GM18508 (cell line): ENCODE measurements around the gene ARHGEF5.
"Not testable (repeated sequence)": the region's sequence is repeated elsewhere in the genome, so short reads cannot be mapped to it uniquely, and the experiment has no call there.

Experiments used
- ATAC-seq: cut with Tn5 transposase; IDR thresholded peaks from one replicate; pipeline ENCODE4 v1.9.1; 2021; ENCODE audit warnings: moderate number of reproducible peaks; ENCODE audit not compliant: insufficient read depth, unreplicated experiment

ARHGEF5 gene

DNA sequence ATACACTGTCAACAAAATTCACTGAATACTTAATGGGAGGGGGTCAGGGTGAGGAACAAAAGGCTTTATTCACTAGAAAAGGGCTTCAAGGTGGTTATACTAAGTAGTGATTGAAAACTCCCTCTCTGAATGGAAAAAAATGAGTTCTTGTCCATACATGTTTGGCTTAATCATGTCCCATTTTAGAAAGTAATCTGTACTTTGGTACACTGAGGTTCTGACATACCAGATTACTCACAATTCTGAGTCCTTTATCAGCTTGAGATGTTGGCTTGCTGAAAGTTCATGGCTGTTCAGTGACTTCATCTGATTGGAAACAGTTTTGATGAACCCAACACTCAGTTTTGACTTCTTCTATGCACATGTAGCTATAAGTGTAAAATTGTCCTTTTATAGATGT lies 61.1 kb downstream of the ARHGEF5 start:
- ATAC-seq = no peak

DNA sequence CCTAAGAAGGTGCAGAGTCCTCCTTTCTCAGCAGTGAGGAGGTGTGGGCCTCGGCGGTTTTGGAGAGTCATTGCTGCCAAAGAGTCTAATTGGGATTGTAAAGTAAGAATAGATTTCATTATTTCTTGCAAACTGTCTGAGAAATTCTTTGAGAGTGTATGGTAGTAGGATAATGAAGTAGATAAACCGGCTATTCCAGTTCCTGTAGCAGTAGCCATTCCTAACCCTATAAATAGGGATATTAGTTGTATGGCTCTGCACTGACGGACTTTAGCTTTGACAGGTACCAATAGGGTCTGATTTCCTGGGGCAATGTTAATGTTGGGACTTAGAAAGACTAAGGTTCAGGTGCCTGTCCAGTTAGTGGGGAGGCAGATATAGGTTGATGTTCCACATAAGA lies 63.7 kb downstream of the ARHGEF5 start:
- ATAC-seq = not testable (repeated sequence)

DNA sequence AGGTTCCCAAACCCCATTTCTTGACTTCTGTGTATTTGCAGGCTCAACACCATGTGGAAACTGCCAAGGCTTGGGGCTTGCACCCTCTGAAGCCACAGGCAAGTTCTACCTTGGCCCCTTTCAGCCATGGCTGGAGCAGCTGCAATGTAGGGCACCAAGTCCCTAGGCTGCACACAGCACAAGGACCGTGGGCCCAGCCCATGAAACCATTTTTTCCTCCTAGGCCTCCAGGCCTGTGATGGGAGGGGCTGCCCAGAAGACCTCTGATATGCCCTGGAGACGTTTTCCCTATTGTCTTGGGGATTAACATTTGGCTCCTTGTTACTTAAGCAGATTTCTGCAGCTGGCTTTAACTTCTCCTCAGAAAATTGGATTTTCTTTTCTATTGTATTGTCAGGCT lies 72.3 kb downstream of the ARHGEF5 start:
- not testable (repeated sequence) for ATAC-seq

DNA sequence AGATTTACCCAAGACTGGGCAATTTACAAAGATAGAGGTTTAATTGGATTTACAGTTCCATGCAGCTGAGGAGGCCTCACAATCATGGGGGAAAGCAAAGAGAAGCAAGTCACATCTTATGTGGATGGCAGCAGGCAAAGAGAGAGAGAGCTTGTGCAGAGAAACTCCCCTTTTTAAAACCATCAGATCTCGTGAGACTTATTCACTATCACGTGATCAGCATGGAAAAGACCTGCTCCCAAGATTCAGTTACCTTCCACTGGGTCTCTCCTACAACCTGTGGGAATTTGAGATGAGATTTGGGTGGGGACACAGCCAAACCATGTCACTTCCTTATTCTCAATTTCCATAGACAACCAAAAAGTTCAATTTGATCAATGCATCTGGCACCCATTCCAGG lies 73.2 kb downstream of the ARHGEF5 start:
- ATAC-seq = no peak
